ENCODE measurements around the gene XIRP2. TPM values are rescaled to one million over a fixed set of nuclear protein-coding genes. Genes with fewer than 3 reads are reported as not detected.

The XIRP2 gene
- total and polyA plus RNA-seq, 2 of the 4 experiments (the other 2 are of a cell fraction), result 0.05 to 0.18 TPM

DNA sequence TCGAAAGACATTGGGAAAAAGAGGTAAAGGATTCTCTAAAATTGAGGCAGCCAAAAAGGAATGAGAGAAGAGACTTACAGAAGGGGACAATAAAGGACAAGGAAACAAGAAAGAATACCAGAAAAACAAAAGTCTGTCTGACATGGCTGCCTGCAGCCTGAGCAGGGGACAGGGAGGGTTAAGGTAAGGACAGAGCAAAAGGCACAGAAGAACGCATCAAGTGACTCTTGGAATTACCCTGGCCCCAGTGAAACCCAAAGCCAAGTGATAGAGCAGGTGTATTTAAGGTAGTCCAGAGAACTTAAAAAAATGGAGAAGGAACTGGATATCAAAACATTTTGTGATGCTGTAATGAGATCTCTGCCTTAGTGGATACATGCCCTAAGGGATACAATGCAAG is 47.1 kb upstream of the XIRP2 start:
- no peak overlapping the region for H2BK15ac ChIP-seq (ENCODE audit: low read depth, low read length)
- H3K79me1 ChIP-seq (ENCODE audit: low read depth in 1 of 2, low read length in 2 of 2), result no peaks in the 10 kb centered on the region
- H3K9me1 ChIP-seq (ENCODE audit: insufficient read depth, low read length), result no peaks in the 10 kb centered on the region
- CTCF ChIA-PET, result no interaction called here
- no peak for DNase-seq
- H3K4me1 ChIP-seq (ENCODE audit: control insufficient read depth, insufficient read depth, low read length), result no peaks in the 10 kb centered on the region
- H2BK120ac ChIP-seq (ENCODE audit: low read depth, low read length), result no peak overlapping the region
- H3K4me3 ChIP-seq (ENCODE audit: insufficient read depth, low read depth, low read length), result no peak overlapping the region
- POLR2A ChIA-PET (ENCODE audit: unreplicated experiment), result no interaction called here
- no peak overlapping the region for H3K9ac ChIP-seq (ENCODE audit: low read depth, low read length)
- no peak overlapping the region for H2AK9ac ChIP-seq (replicated peaks; ENCODE audit: low read depth, low read length, poor library complexity)
- H3K56ac ChIP-seq (ENCODE audit: extremely low read depth, insufficient read depth, low read length), result no peak overlapping the region
- H2AK5ac ChIP-seq (ENCODE audit: low read depth, low read length), result no peak overlapping the region
- no peaks in the 10 kb centered on the region for H4K20me1 ChIP-seq (ENCODE audit: insufficient read depth, low read length)
- no peaks in the 10 kb centered on the region for H3K9me3 ChIP-seq (ENCODE audit: control insufficient read depth, insufficient read depth, low read length)
- dilution Hi-C loops (cut with HindIII; ENCODE audit: low sequenced_read_pairs, unreplicated experiment), result no loop called here
- no peak overlapping the region for H3K18ac ChIP-seq (ENCODE audit: low read depth, low read length)
- no peak overlapping the region for H3K14ac ChIP-seq (replicated peaks; ENCODE audit: low read depth, low read length)
- H3K27me3 ChIP-seq (ENCODE audit: control insufficient read depth, insufficient read depth, low read length), result no peaks in the 10 kb centered on the region
- in situ Hi-C loops (cut with MboI; ENCODE audit: low sequenced_read_pairs), result no loop called here
- no peak for ATAC-seq (ENCODE audit: low read depth)
- no peak overlapping the region for H4K8ac ChIP-seq (ENCODE audit: low read depth in 2 of 2, low read length in 2 of 2)
- H3K36me3 ChIP-seq (ENCODE audit: control insufficient read depth, insufficient read depth, low read length), result no peaks in the 10 kb centered on the region
- BruUV-seq (replicated peaks), result no TSS peak
- intact Hi-C loops (cut with micrococcal nuclease), result no loop called here
- TF ChIP-seq FOS (IDR thresholded peaks at IDR 0.05; ENCODE audit: low read depth, low read length), result no peak
- TF ChIP-seq NFE2L2 (IDR thresholded peaks at IDR 0.05; ENCODE audit: low read depth, low read length), result no peak
- no peak for TF ChIP-seq RAD21 (IDR thresholded peaks at IDR 0.05; ENCODE audit: low read length)
- no peak for TF ChIP-seq RCOR1 (IDR thresholded peaks at IDR 0.05; ENCODE audit: insufficient replicate concordance, low read length)
- TF ChIP-seq, protein P1, sequence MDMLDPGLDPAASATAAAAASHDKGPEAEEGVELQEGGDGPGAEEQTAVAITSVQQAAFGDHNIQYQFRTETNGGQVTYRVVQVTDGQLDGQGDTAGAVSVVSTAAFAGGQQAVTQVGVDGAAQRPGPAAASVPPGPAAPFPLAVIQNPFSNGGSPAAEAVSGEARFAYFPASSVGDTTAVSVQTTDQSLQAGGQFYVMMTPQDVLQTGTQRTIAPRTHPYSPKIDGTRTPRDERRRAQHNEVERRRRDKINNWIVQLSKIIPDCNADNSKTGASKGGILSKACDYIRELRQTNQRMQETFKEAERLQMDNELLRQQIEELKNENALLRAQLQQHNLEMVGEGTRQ (IDR thresholded peaks at IDR 0.05; ENCODE audit: low read depth, low read length), result no peak
- no peak for TF ChIP-seq POLR2A (IDR thresholded peaks at IDR 0.05; ENCODE audit: low read depth, low read length)
- TF ChIP-seq MAFK (IDR thresholded peaks at IDR 0.05; ENCODE audit: low read depth, low read length), result no peak
- TF ChIP-seq, protein P2, sequence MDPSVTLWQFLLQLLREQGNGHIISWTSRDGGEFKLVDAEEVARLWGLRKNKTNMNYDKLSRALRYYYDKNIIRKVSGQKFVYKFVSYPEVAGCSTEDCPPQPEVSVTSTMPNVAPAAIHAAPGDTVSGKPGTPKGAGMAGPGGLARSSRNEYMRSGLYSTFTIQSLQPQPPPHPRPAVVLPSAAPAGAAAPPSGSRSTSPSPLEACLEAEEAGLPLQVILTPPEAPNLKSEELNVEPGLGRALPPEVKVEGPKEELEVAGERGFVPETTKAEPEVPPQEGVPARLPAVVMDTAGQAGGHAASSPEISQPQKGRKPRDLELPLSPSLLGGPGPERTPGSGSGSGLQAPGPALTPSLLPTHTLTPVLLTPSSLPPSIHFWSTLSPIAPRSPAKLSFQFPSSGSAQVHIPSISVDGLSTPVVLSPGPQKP (IDR thresholded peaks at IDR 0.05; ENCODE audit: borderline replicate concordance, low read depth, low read length), result no peak
- no peak for TF ChIP-seq MAZ (IDR thresholded peaks at IDR 0.05; ENCODE audit: borderline replicate concordance, low read depth, low read length)
- no peak for TF ChIP-seq BHLHE40 (IDR thresholded peaks at IDR 0.05; ENCODE audit: low read depth, low read length)
- TF ChIP-seq CHD1 (IDR thresholded peaks at IDR 0.05; ENCODE audit: low read depth, low read length), result no peak
- TF ChIP-seq SMC3 (IDR thresholded peaks at IDR 0.05; ENCODE audit: low read depth, low read length), result no peak
- TF ChIP-seq RFX5 (IDR thresholded peaks at IDR 0.05; ENCODE audit: low read depth, low read length), result no peak
- no peak for TF ChIP-seq MXI1 (IDR thresholded peaks at IDR 0.05; ENCODE audit: borderline replicate concordance, low read depth, low read length)
- TF ChIP-seq, protein P3, sequence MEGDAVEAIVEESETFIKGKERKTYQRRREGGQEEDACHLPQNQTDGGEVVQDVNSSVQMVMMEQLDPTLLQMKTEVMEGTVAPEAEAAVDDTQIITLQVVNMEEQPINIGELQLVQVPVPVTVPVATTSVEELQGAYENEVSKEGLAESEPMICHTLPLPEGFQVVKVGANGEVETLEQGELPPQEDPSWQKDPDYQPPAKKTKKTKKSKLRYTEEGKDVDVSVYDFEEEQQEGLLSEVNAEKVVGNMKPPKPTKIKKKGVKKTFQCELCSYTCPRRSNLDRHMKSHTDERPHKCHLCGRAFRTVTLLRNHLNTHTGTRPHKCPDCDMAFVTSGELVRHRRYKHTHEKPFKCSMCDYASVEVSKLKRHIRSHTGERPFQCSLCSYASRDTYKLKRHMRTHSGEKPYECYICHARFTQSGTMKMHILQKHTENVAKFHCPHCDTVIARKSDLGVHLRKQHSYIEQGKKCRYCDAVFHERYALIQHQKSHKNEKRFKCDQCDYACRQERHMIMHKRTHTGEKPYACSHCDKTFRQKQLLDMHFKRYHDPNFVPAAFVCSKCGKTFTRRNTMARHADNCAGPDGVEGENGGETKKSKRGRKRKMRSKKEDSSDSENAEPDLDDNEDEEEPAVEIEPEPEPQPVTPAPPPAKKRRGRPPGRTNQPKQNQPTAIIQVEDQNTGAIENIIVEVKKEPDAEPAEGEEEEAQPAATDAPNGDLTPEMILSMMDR (conservative IDR thresholded peaks at IDR 0.05; ENCODE audit: low read depth, low read length), result no peak
- TF ChIP-seq CEBPB (IDR thresholded peaks at IDR 0.05; ENCODE audit: low read depth, low read length), result no peak
- H3K4me2 ChIP-seq (ENCODE audit: low read depth, low read length), result no peak overlapping the region
- no peak overlapping the region for H4K91ac ChIP-seq (ENCODE audit: insufficient read depth, low read depth, low read length)
- H3K4ac ChIP-seq (ENCODE audit: low read depth, low read length), result no peak overlapping the region
- WGBS, 2 experiments (ENCODE audit: extremely low coverage in 2 of 2, insufficient read length in 1 of 2), result no CpG with 5 or more reads among the region's 2 CpGs
- H2BK5ac ChIP-seq (ENCODE audit: low read depth, low read length, poor library complexity, severe bottlenecking), result no peak overlapping the region
- H2AFZ ChIP-seq (replicated peaks; ENCODE audit: low read length, poor library complexity), result no peak overlapping the region
- H4K5ac ChIP-seq (ENCODE audit: low read depth, low read length), result no peak overlapping the region
- no peak overlapping the region for H3K27ac ChIP-seq (ENCODE audit: insufficient read depth, low read length)
- H3K23ac ChIP-seq (ENCODE audit: low read depth, low read length), result no peak overlapping the region
- H2BK20ac ChIP-seq (ENCODE audit: low read depth, low read length), result no peak overlapping the region
